OCI-LY7 (cell line): Measurements from ENCODE around the gene GRIN3B.
A peak's percentile ranks its signal among the peaks of the same experiment; 100 is the strongest.

ENCODE experiments used
- CTCF ChIP-seq: fragments of 200-600 bp; sonication (generic); conservative IDR thresholded peaks from 2 replicates; pipeline ENCODE4 v1.5.1; 2014; ENCODE audit warnings: mild to moderate bottlenecking, antibody characterized with exemption, low read length, moderate library complexity, mixed read lengths
- EZH2phosphoT487 ChIP-seq: fragments of 200-600 bp; sonication (generic); IDR thresholded peaks from 2 replicates; pipeline ENCODE4 v1.6.1; 2018; ENCODE audit warnings: low read depth, borderline replicate concordance, mild to moderate bottlenecking, mixed run types, antibody characterized with exemption, low read length, moderate library complexity, mixed read lengths

- TF ChIP-seq CTCF (peak; percentile 27; the same call in 1 of the 2 replicates), EZH2phosphoT487 (no peak)
Observed at GRCh38 chr19:1039646-1040475, 39.6 kb downstream of the GRIN3B start, which contains the start of gene ABCA7.
